Frontal cortex (tissue), 4 donors: ENCODE results near the gene MAS1L. TPM values are rescaled to one million over a fixed set of nuclear protein-coding genes. Genes with fewer than 3 reads are reported as not detected.
A peak's percentile ranks its signal among the peaks of the same experiment; 100 is the strongest.

ENCODE experiments used
- DNase-seq, 2 donors: peaks; one replicate each; pipeline ENCODE4 v3.0.0; 2012; ENCODE audit warnings: low spot score in 2 of 2
- FAIRE-seq: peaks from 2 replicates; lab custom pipeline; 2012; peaks lifted over from hg19 to GRCh38; lab: Jason Lieb, UNC
- total RNA-seq: library from RNA; depleted of rRNA; stranded (reverse); fragments of >200 nt; gene quantifications from one replicate; pipeline ENCODE4 v1.2.3, GENCODE V29; 2014
- donor health status: control.
- donor health status: control.
- donor health status: control.

Gene MAS1L
- not detected for total RNA-seq

GRCh38 chr6:29487660-29488059 is at the start of gene MAS1L:
MAS1L (minus strand) TSS chr6:29487956; CDS start chr6:29487902, 54 bp downstream.
- FAIRE-seq (no peak), DNase-seq (no peak)

GRCh38 chr6:29532320-29532951 is 44.7 kb upstream of the MAS1L start:
- FAIRE-seq (no peak), DNase-seq (no peak)

- FAIRE-seq, result no peak
Measured at GRCh38 chr6:29531668-29532067, 43.9 kb upstream of the MAS1L start.

GRCh38 chr6:29530671-29531310 is 43.0 kb upstream of the MAS1L start:
- DNase-seq, result no peak

More at GRCh38 chr6:29531668-29532067, 43.9 kb upstream of the MAS1L start:
- DNase-seq, result no peak

GRCh38 chr6:29529956-29530355 is 42.2 kb upstream of the MAS1L start:
- FAIRE-seq (no peak), DNase-seq (no peak)

More at GRCh38 chr6:29530671-29531310, 43.0 kb upstream of the MAS1L start:
- no peak for FAIRE-seq

GRCh38 chr6:29528988-29529560 is 41.3 kb upstream of the MAS1L start:
- no peak for FAIRE-seq

GRCh38 chr6:29528300-29528931 is 40.7 kb upstream of the MAS1L start:
- FAIRE-seq (no peak), DNase-seq (no peak)

More at GRCh38 chr6:29528988-29529560, 41.3 kb upstream of the MAS1L start:
- no peak for DNase-seq

GRCh38 chr6:29527564-29527963 is 39.8 kb upstream of the MAS1L start:
- no peak for DNase-seq
- FAIRE-seq, result no peak

GRCh38 chr6:29527126-29527525 is 39.4 kb upstream of the MAS1L start:
- FAIRE-seq (no peak), DNase-seq (no peak)

GRCh38 chr6:29525311-29525639 is 37.5 kb upstream of the MAS1L start:
- DNase-seq (no peak), FAIRE-seq (no peak)

GRCh38 chr6:29524444-29525310 is 36.9 kb upstream of the MAS1L start:
- DNase-seq (no peak), FAIRE-seq (no peak)

- FAIRE-seq, result peak; percentile 64
Measured at GRCh38 chr6:29524044-29524443, 36.3 kb upstream of the MAS1L start.

GRCh38 chr6:29522227-29522626 is 34.5 kb upstream of the MAS1L start:
- FAIRE-seq (no peak), DNase-seq (no peak)

More at GRCh38 chr6:29524044-29524443, 36.3 kb upstream of the MAS1L start:
- DNase-seq, result no peak

GRCh38 chr6:29521006-29521680 is 33.4 kb upstream of the MAS1L start:
- FAIRE-seq (no peak), DNase-seq (no peak)

- no peak for FAIRE-seq
- no peak for DNase-seq
Measured at GRCh38 chr6:29520232-29520631, 32.5 kb upstream of the MAS1L start.

GRCh38 chr6:29519291-29520010 is 31.7 kb upstream of the MAS1L start:
- FAIRE-seq, result no peak

GRCh38 chr6:29517728-29518440 is 30.1 kb upstream of the MAS1L start:
- FAIRE-seq (no peak), DNase-seq (no peak)

More at GRCh38 chr6:29519291-29520010, 31.7 kb upstream of the MAS1L start:
- DNase-seq, result no peak

GRCh38 chr6:29517245-29517644 is 29.5 kb upstream of the MAS1L start:
- DNase-seq (no peak), FAIRE-seq (no peak)
